ENCODE measurements around the gene OMA1. TPM values are rescaled to one million over a fixed set of nuclear protein-coding genes. Genes with fewer than 3 reads are reported as not detected.

Gene OMA1
- total RNA-seq, 1 donor from 2014 or later: 9.3 TPM

GRCh38 chr1:58454385-58454784 is 92.1 kb downstream of the OMA1 start:
- Mint-ChIP-seq H3K4me1 (ENCODE audit: low read depth) (peaks cover 8% of the 10 kb centered on the region), H3K36me3 (ENCODE audit: low read depth) (peaks cover 3% of the 10 kb centered on the region), H3K27me3 (ENCODE audit: low read depth) (peaks cover 12% of the 10 kb centered on the region), H3K27ac (ENCODE audit: unreplicated experiment) (no peak overlapping the region), H3K9me3 (ENCODE audit: low read depth) (peaks cover 3% of the 10 kb centered on the region), H3K4me3 (ENCODE audit: unreplicated experiment) (no peak overlapping the region)
- DNase-seq (ENCODE audit: low spot score): no peak
- no peak for TF ChIP-seq CTCF (IDR thresholded peaks at IDR 0.05)

- DNase-seq (ENCODE audit: low spot score): no peak
- Mint-ChIP-seq H3K27me3 (ENCODE audit: low read depth) (peaks cover 18% of the 10 kb centered on the region), H3K36me3 (ENCODE audit: low read depth) (no peaks in the 10 kb centered on the region), H3K9me3 (ENCODE audit: low read depth) (no peaks in the 10 kb centered on the region), H3K27ac (ENCODE audit: unreplicated experiment) (no peak overlapping the region), H3K4me1 (ENCODE audit: low read depth) (peaks cover under 1% of the 10 kb centered on the region), H3K4me3 (ENCODE audit: unreplicated experiment) (no peak overlapping the region)
- no peak for TF ChIP-seq CTCF (IDR thresholded peaks at IDR 0.05)
These were observed 94.8 kb downstream of the OMA1 start for GRCh38 chr1:58451560-58452191.

- Mint-ChIP-seq H3K4me3 (ENCODE audit: unreplicated experiment) (no peak overlapping the region), H3K9me3 (ENCODE audit: low read depth) (no peaks in the 10 kb centered on the region), H3K36me3 (ENCODE audit: low read depth) (no peaks in the 10 kb centered on the region), H3K27me3 (ENCODE audit: low read depth) (peaks cover 9% of the 10 kb centered on the region), H3K27ac (ENCODE audit: unreplicated experiment) (no peak overlapping the region), H3K4me1 (ENCODE audit: low read depth) (no peaks in the 10 kb centered on the region)
- no peak for TF ChIP-seq CTCF (IDR thresholded peaks at IDR 0.05)
- DNase-seq (ENCODE audit: low spot score): no peak
These were observed 98.6 kb downstream of the OMA1 start for GRCh38 chr1:58447886-58448285.

- no peaks in the 10 kb centered on the region for H3K9me3 Mint-ChIP-seq (ENCODE audit: low read depth)
- no peak for DNase-seq (ENCODE audit: low spot score)
- TF ChIP-seq CTCF (IDR thresholded peaks at IDR 0.05): no peak
- no peak overlapping the region for H3K4me3 Mint-ChIP-seq (ENCODE audit: unreplicated experiment)
- peaks cover 9% of the 10 kb centered on the region for H3K27me3 Mint-ChIP-seq (ENCODE audit: low read depth)
- no peaks in the 10 kb centered on the region for H3K36me3 Mint-ChIP-seq (ENCODE audit: low read depth)
- no peaks in the 10 kb centered on the region for H3K4me1 Mint-ChIP-seq (ENCODE audit: low read depth)
- H3K27ac Mint-ChIP-seq (ENCODE audit: unreplicated experiment): no peak overlapping the region
These were observed 99.5 kb downstream of the OMA1 start for GRCh38 chr1:58447042-58447441.

- TF ChIP-seq CTCF (IDR thresholded peaks at IDR 0.05): no peak
- Mint-ChIP-seq H3K9me3 (ENCODE audit: low read depth) (no peaks in the 10 kb centered on the region), H3K36me3 (ENCODE audit: low read depth) (no peaks in the 10 kb centered on the region), H3K27me3 (ENCODE audit: low read depth) (peaks cover 9% of the 10 kb centered on the region), H3K27ac (ENCODE audit: unreplicated experiment) (no peak overlapping the region), H3K4me1 (ENCODE audit: low read depth) (no peaks in the 10 kb centered on the region), H3K4me3 (ENCODE audit: unreplicated experiment) (no peak overlapping the region)
- DNase-seq (ENCODE audit: low spot score): no peak
These were observed 100.2 kb downstream of the OMA1 start for GRCh38 chr1:58446368-58446767.

Data from chondrocyte (in vitro differentiated cells).